ENCODE measurements around the gene GAGE12H.
"Not testable (repeated sequence)": the region's sequence is repeated elsewhere in the genome, so short reads cannot be mapped to it uniquely, and the experiment has no call there.

GAGE12H gene

GRCh38 chrX:49579649-49580048 is at the start of gene GAGE12H:
TSS of gene GAGE12H (plus strand) at chrX:49579949. CDS start at chrX:49581104, 1,155 bp downstream.
- not testable (repeated sequence) for DNase-seq

- DNase-seq: not testable (repeated sequence)
Observed at GRCh38 chrX:49531877-49532276, 47.9 kb upstream of the GAGE12H start, which contains the start of gene GAGE12C. TSS of gene GAGE12C (plus strand) at chrX:49532177. CDS start at chrX:49533332, 1,155 bp downstream.

GRCh38 chrX:49541433-49541832 is 38.3 kb upstream of the GAGE12H start, which contains the start of gene GAGE12D:
TSS of gene GAGE12D (plus strand) at chrX:49541733. CDS start at chrX:49542888, 1,155 bp downstream.
- not testable (repeated sequence) for DNase-seq

GRCh38 chrX:49550989-49551388 is 28.8 kb upstream of the GAGE12H start, which contains the start of gene GAGE12E:
TSS of gene GAGE12E (plus strand) at chrX:49551289. CDS start at chrX:49552444, 1,155 bp downstream.
- DNase-seq: not testable (repeated sequence)

GRCh38 chrX:49560542-49560941 is 19.2 kb upstream of the GAGE12H start, which contains the start of gene GAGE12F:
TSS of gene GAGE12F (plus strand) at chrX:49560842. CDS start at chrX:49561997, 1,155 bp downstream.
- not testable (repeated sequence) for DNase-seq

- DNase-seq: not testable (repeated sequence)
Observed at GRCh38 chrX:49568728-49569127, 11.0 kb upstream of the GAGE12H start.

- not testable (repeated sequence) for DNase-seq
Observed at GRCh38 chrX:49569152-49569551, 10.6 kb upstream of the GAGE12H start.

GRCh38 chrX:49570100-49570499 is 9.6 kb upstream of the GAGE12H start, which contains the start of gene GAGE12G:
TSS of gene GAGE12G (plus strand) at chrX:49570400. CDS start at chrX:49571555, 1,155 bp downstream.
- not testable (repeated sequence) for DNase-seq

- DNase-seq: not testable (repeated sequence)
Observed at GRCh38 chrX:49589196-49589595, 9.4 kb downstream of the GAGE12H start, which contains the start of gene GAGE2A. TSS of gene GAGE2A (plus strand) at chrX:49589496. CDS start at chrX:49590651, 1,155 bp downstream.

GRCh38 chrX:49589769-49590478 is 10.2 kb downstream of the GAGE12H start:
- DNase-seq: peak; percentile 2

- not testable (repeated sequence) for DNase-seq
Observed at GRCh38 chrX:49590488-49590887, 10.7 kb downstream of the GAGE12H start.

GRCh38 chrX:49598720-49599119 is 19.0 kb downstream of the GAGE12H start, which contains the start of gene GAGE1:
TSS of gene GAGE1 (plus strand) at chrX:49599020. CDS start at chrX:49600175, 1,155 bp downstream.
- DNase-seq: not testable (repeated sequence)

- DNase-seq: no peak
Observed at GRCh38 chrX:49610718-49611310, 31.1 kb downstream of the GAGE12H start.

- no peak for DNase-seq
Observed at GRCh38 chrX:49618574-49618973, 38.8 kb downstream of the GAGE12H start.

GRCh38 chrX:49627086-49627777 is 47.5 kb downstream of the GAGE12H start:
- DNase-seq: peak; percentile 4
